ENCODE measurements around the gene PARD3.
"Not testable (repeated sequence)": the region's sequence is repeated elsewhere in the genome, so short reads cannot be mapped to it uniquely, and the experiment has no call there.

PARD3 gene

DNA sequence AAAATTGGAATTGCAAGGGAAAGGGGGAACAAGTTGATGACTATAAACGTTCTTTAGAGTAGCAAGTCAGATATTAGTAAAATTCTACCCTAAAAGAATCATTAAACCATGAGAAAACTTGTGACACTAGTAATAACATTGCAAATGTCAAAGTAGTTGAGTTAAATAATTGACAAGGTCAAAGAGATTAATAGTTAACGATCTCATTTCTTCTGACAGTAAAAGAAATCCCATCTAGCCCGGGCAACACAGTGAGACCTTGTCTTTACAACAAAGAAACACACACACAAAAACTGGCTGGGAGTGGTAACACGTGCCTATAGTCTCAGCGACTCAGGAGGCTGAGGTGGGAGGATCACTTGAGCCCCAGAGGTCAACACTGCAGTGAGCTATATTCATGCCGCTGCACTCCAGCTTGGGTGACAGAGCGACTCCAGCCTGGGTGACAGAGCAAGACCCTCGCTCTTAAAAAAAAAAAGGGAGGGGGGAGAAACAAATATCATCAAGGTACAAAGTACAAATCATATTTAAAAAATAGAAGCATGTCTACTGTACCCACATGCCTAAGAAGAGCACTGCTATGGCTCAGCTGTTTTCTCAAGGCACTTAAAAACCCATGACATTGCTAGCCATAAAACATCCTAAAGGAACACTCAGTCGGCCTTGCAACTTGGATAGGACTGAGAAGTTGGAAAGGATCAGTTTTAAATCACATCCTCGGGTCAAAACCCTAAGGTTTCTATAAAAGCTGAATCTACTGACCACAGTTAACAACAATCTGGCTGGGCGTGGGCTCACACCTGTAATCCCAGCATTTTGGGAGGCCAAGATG lies 401.1 kb downstream of the PARD3 start:
- no peak for DNase-seq

DNA sequence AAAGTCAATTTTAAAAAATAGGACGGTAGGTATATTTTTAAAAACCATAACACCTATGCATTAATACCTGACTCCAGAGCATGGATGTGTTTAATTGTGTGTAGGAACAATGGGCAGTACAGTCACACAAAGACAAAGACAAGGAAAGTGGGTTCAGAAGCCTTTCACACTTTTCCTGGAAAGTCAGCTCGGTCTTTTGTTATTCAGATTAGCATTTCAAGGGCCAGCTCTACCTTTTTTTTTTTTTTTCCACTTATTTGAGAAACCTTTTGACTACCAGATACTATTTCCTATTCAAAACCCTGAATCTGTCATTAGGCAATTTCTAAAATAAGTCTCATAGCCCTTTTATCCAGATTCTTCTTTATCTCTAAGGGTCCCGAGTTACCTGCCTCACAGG lies 401.9 kb downstream of the PARD3 start:
- DNase-seq = no peak

DNA sequence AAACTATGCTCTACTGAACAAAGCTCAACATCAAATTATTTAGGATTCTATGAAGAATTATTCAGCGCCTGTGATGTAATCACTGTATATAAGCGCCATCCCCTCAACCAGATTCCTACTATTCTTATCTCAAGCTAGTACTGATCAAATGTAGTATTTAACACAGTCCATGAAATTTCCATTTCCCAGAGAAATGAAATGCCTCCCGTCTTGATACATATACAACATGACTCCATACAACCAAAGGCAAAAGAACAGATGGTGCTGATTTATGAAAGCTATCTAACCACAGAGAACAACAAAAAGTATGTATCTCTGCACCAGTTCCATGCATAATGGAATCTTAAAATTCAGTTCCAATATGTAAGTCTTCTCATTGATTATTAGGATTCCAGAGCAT lies 406.1 kb downstream of the PARD3 start:
- DNase-seq = no peak

DNA sequence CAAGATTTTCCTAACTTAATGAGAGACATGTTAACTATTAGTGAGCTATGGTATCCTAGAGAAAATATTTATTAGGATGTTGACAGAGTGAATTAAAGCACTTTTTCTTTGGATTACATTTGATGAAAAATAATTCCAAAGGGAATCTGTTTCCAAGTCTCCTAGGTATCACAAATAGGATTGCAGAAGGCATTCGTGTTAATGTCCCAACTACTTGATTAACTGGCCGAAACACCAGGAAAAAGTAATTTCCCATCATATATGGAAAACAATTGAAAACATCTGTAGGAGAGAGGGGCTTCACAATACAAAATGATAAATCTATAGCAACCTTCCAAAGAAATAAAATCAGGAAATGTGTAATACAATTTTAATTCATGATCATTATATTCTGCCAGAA lies 406.7 kb downstream of the PARD3 start:
- DNase-seq = no peak

DNA sequence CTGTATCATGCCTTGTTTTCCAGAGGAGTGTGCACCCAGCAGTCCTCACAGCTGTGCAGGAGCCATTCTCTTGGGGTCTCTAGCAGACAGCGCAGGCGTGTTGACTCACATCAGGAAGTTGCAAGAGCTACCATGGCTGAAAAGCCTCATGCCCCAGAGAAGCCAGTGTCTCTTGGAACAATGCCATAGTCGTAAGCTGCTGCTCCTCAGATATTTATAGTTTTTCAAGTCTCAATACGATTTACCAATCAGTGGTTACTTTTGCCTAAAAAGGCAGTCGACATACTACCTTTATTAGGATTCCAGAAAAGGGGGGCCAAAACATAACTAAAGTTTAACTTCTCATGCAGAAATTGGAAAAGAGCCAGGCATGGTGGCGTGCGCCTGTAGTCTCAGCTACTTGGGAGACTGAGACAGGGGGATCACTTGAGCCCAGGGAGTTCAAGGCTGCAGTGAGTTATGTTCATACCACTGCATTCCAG lies 407.7 kb downstream of the PARD3 start:
- no peak for DNase-seq

DNA sequence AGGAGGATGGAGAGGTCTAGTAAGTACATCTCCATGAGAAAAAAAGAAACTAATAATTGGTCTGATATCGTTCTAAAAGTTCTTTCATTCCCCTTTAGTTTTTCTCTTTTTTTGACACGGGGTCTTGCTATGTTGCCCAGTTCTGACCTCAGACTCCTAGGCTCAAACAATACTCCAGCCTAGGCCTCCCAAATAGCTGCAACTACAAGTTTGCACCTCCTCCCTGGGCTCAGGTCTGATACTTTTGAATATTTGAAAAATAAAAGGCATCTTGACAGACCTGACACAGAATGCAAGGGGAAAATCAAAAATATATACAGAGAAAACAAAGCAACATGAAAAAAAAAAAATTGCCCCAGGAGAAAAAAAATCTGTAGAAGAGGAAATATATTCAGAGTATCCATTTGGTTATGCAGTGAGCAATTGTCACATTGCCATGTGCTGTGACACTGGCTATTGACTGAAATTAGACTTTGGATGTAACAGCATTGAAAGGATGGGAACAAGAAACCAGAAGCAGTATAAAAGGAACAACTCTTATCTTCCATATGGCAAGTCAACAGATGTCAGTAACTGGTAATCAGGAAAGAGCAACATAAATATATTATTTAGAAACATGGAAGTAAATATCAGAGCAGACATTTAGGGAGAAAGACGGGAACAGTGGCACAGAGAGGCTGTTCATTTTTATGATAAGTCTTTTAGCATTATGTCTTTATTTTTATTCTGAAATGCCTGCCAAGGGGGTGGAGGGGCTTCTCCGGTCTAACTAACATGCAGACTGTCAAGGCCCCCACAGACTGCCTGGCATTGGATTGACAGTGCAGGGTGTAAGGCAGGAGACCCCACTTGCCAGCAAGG lies 408.4 kb downstream of the PARD3 start:
- DNase-seq = no peak

DNA sequence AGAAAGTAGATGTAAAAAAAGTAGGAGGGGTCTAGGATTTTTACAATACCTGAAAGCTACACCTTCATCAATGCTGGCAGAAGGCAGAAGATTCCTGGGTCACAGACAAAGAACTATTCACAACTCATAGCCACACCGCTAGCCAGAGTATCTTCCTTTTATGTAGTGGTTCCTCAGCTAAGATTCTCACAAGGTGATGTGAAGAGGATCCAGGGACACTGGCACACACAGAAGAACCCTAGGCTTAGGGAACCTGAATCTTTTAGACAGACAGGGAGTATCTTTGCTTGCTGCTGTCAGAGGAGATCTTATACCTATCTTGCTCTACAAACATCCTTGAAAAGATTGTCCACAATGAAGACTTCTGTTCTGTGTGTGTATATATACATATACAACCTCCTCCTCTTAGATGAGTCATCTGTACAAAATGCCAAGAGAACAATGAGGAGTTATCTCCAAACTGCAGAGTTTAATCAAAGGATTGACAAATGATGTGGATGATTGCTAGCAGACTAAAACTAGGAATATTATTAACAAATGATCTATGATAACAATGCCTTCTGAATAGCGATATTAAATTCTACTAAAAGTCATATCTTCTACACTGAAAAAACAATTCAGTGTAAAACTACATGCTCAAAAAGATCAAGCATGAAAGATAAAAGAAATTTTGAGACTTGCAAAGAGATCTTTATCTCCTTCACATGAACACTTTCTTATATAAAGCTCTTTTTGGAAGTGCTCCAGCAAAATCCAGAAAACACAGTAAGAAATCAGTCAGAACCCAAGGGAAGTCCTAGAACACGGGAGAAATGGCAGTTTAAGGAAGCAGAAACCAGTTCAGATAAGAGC lies 409.3 kb downstream of the PARD3 start:
- DNase-seq = no peak

DNA sequence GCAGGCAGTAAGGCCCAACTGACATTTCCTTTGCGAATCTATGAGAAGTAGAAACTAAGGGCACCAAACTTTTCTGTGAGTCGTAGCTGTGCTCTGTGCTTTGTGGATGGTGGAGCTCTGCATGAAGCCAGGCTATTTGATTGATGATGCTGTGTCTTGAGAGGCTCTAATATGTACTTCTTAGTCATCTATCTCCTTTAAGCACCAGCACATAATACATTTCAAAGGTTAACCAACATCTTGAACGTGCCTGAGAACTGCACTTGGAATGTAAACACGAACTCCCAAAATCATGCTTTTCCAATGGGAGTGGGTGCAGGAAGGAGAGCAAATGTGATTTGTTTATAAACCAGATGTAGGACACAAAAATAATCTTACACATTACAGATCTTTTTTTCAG lies 411.6 kb downstream of the PARD3 start:
- DNase-seq = no peak

DNA sequence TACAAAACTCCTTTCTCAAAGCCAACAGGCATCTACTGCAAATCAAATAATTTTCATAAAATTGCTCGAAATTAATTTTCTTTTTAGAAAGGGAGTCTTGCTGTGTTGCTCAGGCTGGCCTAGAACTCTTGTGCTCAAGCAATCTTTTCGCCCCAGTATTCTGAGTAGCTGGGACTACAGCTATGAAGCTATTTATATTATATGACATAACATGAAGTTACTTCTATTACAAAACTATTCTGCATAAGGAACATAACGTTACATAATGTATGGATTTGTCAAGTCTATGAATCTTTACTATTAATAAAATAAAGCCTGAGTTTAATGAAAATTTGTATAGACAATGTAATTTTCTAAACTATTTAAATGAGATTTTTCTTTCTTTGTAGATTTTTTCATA lies 415.0 kb downstream of the PARD3 start:
- no peak for DNase-seq

DNA sequence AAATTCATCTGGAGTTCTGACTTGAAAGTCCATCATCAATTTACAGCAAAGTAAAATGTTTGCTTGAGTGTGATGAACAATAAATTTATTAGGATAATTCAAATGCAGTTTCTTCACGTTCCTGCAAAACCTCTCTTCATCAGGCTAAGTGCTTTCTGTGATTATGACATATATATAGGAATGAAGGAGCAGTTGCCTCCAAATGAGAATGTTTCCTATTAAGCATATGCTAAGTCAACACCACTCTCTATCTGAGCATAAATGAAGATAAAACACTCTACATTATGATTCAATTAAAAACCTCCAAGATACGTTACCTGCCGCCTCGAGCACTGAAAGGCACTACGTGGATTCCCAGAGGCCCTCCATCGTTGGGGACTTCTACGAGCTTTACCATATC lies 416.1 kb downstream of the PARD3 start:
- DNase-seq = no peak

DNA sequence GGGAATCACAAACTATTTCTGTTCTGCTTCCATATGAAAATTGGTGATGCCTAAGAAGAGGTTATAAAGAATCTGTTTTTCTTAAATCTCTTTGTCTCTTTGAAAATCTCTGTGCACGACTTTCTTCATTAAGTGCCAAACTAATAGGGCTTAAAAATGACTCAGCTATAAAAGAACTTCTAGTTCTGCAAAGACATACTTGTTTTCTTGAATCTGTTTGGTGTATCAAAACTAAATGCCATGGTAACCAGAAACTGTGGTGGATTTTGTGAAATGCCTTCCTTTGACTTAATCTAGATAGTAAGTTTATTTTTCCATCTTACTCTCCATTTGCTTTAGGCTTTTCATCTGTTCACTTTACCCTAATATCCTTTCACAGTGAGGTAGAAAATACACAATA lies 417.8 kb downstream of the PARD3 start:
- DNase-seq = no peak

DNA sequence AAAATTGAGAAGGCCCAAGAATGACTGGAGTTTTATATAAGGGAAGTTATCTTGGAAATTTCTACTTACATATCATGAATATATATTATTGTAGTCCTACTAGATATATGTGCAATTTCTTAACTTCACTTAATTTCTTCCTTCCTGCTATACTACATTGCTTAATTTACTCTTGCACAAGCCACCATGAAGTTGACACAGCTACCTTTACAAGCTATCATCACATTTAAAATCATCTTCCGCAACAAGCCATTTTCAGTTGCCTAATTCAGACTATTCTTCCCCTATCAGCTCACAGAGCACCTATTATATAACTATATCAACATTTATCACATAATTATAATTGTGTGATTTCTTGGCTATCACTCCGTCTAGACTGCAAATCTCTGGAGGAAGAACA lies 418.4 kb downstream of the PARD3 start:
- no peak for DNase-seq

DNA sequence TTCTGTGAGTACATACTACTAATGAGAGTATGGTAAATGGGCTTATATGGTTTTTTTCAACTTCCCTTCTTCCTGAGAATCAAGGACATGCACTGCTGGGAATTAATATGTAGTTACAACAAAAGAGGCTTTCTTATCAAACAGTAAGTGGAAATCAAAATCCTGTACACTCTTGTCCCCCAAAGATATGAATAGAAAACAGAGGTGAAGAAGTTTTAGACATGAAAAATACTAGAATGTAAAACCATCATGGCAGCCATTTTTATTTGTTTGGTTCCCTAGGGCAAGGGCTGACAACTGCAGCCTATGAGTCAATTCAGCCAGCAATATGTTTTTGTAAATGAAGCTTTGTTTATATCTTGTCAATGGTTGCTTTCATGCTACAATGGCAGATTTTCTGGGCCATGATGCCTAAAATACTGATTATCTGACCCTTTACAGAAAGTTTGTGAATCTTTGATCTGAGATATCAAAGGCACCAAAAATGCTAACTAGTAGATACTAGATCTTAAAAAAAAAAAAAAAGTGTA lies 422.4 kb downstream of the PARD3 start:
- DNase-seq = no peak

DNA sequence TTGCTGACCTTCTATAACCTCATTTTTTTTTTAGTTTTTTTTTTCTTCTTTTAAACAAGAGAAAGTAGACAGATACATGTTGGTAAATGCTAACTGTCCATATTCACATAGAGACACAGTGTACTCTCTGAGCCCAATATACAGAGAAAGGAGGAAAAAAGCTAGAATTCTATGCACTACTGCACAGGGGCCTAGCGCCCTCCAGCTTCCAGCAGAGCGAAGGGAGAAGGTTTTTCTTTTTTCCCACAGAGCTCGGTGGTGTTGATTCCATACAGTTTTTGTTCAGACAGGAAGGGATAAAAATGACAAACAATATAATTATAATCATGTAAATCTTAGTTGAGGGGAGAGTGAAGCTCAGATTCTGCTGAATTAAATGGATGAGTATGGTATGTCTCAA lies 423.9 kb downstream of the PARD3 start:
- not testable (repeated sequence) for DNase-seq

DNA sequence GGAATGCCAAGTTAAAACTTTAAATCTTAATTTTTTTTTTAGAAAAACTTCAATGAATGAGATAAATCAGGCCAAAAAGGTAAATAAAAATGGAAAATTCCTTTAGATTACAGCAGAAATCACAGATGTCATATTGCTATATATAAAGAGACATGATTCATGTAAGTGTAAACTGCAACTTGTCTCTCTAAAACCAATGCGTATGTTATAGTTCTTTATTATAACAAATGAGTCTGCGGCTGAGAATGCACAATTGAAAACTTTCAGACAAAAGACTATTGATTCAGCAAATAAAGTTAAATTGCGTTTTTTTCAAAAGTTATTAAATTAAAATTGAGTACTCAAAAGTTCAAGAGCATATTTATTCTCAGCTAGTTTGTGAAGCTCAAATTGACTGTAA lies 425.3 kb downstream of the PARD3 start:
- DNase-seq = no peak

DNA sequence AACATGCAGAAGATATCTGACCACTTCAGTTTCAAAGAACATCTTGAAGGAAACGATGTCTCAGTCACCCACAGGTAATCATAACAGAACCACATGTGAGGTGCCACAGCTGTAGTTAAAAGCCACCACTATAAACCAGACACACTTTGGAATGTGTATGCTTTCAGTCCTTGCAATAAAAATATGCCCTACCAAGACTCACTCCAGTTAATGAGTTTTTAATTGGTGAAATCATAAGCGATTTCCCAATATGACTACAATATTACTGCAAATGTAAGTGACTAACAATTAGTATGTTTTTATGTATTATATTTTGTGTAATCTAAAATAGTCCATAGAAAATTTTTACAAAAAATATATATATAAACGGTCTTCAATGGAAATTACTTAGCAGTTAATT lies 428.2 kb downstream of the PARD3 start:
- DNase-seq = no peak

DNA sequence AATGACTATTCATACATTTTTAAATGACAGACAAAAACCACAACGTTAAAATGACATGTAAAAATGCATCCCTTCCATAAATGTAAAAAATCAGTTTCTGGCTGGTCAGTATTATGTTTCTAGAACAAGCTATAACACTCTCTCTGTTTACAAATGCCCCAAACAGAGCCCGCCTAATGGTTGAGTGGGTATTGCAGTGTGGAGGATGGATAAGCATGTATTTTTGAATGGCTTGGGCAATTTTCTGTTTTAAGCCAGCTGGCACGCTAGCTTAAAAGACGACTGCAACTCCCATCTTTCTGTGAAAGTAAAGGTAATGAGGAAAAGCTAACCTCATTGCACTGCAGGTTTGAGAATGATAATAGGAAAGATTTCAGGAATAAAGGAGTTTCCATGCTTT lies 430.7 kb downstream of the PARD3 start:
- no peak for DNase-seq

DNA sequence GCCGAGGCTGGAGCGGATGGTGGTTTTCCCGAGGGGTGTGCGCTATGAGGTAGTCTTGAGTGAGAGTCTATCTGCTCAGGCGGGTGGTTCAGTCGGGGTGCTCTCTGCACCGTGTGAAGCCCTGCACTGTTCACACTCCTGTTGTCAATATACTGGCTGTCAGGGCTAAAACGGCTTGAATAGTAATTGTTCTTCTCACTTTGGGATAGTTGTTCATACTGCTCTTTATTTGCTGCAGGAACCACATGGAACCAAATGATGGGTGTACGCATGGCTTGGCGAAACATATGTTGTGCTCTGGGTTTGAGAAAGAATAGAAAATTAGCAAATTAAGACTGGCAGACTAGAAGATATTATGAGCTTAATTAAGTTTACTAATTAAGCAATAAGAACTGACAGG lies 432.5 kb downstream of the PARD3 start:
- no peak for DNase-seq

DNA sequence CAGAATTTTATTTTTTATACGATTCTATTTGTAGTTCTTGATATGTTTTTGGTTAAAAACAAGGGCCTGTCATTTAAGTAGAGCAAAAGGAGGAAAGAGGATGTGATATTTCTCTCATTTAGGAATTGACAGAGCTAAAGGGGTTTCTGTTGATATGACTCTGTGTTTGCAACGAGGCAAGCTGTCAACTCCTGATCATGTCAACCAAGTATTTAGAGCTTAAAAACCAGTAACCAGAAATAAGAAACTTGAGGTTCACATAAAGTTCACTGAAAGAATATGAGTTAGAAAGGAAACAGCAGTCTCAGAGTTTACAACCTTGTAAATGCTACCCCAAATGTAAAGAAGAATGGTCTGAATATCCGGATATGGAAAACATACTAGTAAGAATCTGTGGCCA lies 434.2 kb downstream of the PARD3 start:
- no peak for DNase-seq

DNA sequence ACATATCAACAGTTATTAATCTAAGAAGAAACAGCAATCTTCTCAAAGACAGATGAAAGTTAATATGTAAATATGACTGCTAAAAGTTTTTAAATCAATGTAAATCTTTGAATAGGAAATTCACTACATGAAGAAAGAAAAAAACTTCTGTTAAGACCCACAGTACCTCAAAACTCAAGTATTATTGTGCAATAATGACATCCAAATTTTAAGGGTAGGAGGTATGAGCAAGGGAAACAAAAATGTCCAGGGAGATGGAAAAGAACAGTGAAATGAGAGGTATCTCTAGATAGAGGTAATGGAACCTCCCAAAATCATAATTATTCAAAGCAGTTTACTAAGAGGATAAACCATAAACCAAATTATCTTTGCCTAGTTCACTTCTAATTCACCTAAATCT lies 436.8 kb downstream of the PARD3 start:
- no peak for DNase-seq

DNA sequence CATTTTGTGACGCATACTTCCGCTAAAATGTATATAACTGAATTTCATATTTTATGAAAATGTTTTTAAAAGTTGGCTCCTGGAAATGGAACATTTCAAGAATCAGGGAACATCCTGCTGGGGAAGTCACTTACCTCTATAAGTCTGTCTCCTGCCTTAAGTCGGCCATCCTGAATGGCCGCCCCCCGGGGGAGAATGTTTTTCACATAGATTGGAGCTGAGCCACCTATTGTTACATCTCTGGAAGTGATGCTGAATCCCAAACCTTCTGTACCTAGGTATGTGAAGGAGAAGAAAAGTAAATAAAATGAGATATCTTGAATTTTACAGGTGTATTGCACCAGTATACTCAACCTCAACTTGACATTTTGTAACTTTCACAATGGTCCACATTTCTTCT lies 437.3 kb downstream of the PARD3 start:
- no peak for DNase-seq

DNA sequence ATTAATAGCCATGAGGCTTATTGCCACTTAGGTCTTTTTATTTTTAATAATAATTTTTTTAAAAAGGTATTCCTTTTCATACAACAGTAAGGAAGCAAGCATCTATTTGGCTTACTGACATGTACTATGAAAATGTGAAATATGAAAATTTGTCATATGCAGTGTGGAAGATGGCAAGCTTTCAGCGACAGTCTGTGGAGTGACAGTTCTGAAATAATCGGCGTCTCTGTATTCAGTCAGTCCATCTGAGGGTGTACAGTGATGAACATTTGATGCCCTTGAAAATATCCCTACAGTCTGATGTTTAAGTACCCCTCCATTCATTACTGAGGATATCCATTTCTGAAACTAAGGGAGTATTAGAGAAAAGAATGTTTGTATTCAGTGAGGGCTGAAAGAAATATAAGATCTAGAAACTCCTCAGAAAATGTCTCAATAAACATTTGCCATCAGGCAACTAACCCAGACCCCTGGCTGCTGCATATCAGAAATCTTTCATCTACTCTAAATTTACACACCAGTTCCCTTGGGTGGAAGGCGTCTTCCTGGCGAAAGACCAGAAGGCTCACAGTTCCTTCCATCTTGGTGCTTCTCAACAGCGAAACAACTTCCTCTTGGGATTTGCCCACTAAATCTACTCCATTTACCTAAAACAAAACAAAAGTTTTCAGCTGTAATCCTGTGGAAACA lies 440.6 kb downstream of the PARD3 start:
- peak in 1 of 14 donors; percentile 3 for DNase-seq

Data from C1 segment of cervical spinal cord (tissue), 14 donors.